GM21381 (cell line): ENCODE data around the gene ST14.
A peak's percentile ranks its signal among the peaks of the same experiment; 100 is the strongest.

ENCODE experiments used
- ATAC-seq: cut with Tn5 transposase; IDR thresholded peaks from one replicate; pipeline ENCODE4 v1.9.1; 2021; ENCODE audit warnings: mild to moderate bottlenecking, moderate library complexity; ENCODE audit not compliant: unreplicated experiment

Gene ST14

GRCh38 chr11:130159657-130160497, at the start of gene ST14:
Gene ST14 (plus strand): TSS chr11:130159782. CDS start chr11:130159980, 198 bp downstream.
- ATAC-seq: peak; percentile 59

GRCh38 chr11:130110339-130111108, 49.1 kb upstream of the ST14 start:
- no peak for ATAC-seq

- no peak for ATAC-seq
These were observed 47.3 kb upstream of the ST14 start for GRCh38 chr11:130112071-130112830.

- ATAC-seq: no peak
These were observed 45.3 kb upstream of the ST14 start for GRCh38 chr11:130114281-130114680.

- ATAC-seq: no peak
These were observed 44.9 kb upstream of the ST14 start for GRCh38 chr11:130114726-130115125.

- no peak for ATAC-seq
These were observed 44.4 kb upstream of the ST14 start for GRCh38 chr11:130115218-130115617.

- peak; percentile 85 for ATAC-seq
These were observed 41.4 kb upstream of the ST14 start for GRCh38 chr11:130118165-130118564.

GRCh38 chr11:130118636-130119387, 40.8 kb upstream of the ST14 start:
- ATAC-seq: peak; percentile 55

- ATAC-seq: no peak
These were observed 39.5 kb upstream of the ST14 start for GRCh38 chr11:130120045-130120444.

- no peak for ATAC-seq
These were observed 38.1 kb upstream of the ST14 start for GRCh38 chr11:130121445-130121978.

GRCh38 chr11:130122141-130122575, 37.4 kb upstream of the ST14 start:
- no peak for ATAC-seq

- no peak for ATAC-seq
These were observed 36.1 kb upstream of the ST14 start for GRCh38 chr11:130123414-130124040.

GRCh38 chr11:130124096-130124495, 35.5 kb upstream of the ST14 start:
- no peak for ATAC-seq

GRCh38 chr11:130125638-130126037, 33.9 kb upstream of the ST14 start:
- no peak for ATAC-seq

- no peak for ATAC-seq
These were observed 33.1 kb upstream of the ST14 start for GRCh38 chr11:130126516-130126915.

- no peak for ATAC-seq
These were observed 32.1 kb upstream of the ST14 start for GRCh38 chr11:130127509-130127908.

- ATAC-seq: no peak
These were observed 31.0 kb upstream of the ST14 start for GRCh38 chr11:130128626-130129025.

GRCh38 chr11:130129922-130130321, 29.7 kb upstream of the ST14 start:
- ATAC-seq: no peak

GRCh38 chr11:130131961-130132850, 27.4 kb upstream of the ST14 start:
- peak; percentile 84 for ATAC-seq
